K562 (cell line): ENCODE measurements around the gene ANAPC16. TPM values are rescaled to one million over a fixed set of nuclear protein-coding genes. Genes with fewer than 3 reads are reported as not detected.

ENCODE experiments used
- BRD9 ChIP-seq: fragments of 450-650 bp; IDR thresholded peaks from 2 replicates; pipeline ENCODE4 v1.6.1; 2018; ENCODE audit warnings: low read depth; ENCODE audit not compliant: partially characterized antibody
- CBX3 ChIP-seq, 2 experiments: IDR thresholded peaks; 1 replicate in 1 of 2; 2 replicates in 1 of 2; pipeline ENCODE4 v1.6.1; 2012; ENCODE audit warnings: inconsistent platforms in 2 of 2, low read length in 2 of 2, borderline replicate concordance in 1 of 2, control low read depth in 1 of 2
- E2F3 ChIP-seq: fragments of 250-450 bp; sonication (Bioruptor Pico); IDR thresholded peaks from 2 replicates; pipeline ENCODE4 v1.4.0; 2020; ENCODE audit warnings: mild to moderate bottlenecking
- ELK1 ChIP-seq: sonication (generic); formaldehyde crosslinking; IDR thresholded peaks from 2 replicates; pipeline ENCODE4 v1.8.1; 2022; ENCODE audit warnings: missing genetic modification reagents
- HMGN3 ChIP-seq: IDR thresholded peaks from 2 replicates; pipeline ENCODE4 v1.6.1; 2011; ENCODE audit warnings: borderline replicate concordance, low read depth, mild to moderate bottlenecking, mixed read lengths, low read length; ENCODE audit not compliant: insufficient read length; ENCODE audit errors: extremely low read depth
- ID3 ChIP-seq, 2 experiments: fragments of 250-450 bp in 1 of 2; fragments of 450-650 bp in 1 of 2; sonication (Bioruptor Pico) in 1 of 2; IDR thresholded peaks; 2 replicates each; pipeline versions ENCODE4 v1.6.1 to v1.8.0; 2016 to 2021; ENCODE audit warnings: mild to moderate bottlenecking in 2 of 2, moderate library complexity in 2 of 2, missing compliant biosample characterization in 1 of 2, missing genetic modification characterization in 1 of 2
- IRF1 ChIP-seq: sonication (generic); formaldehyde crosslinking; IDR thresholded peaks from 2 replicates; pipeline ENCODE4 v1.8.0; 2022; ENCODE audit warnings: missing genetic modification reagents, mild to moderate bottlenecking, borderline replicate concordance
- PHF20 ChIP-seq: fragments of 450-650 bp; IDR thresholded peaks from 2 replicates; pipeline ENCODE4 v1.6.1; 2018; ENCODE audit not compliant: partially characterized antibody
- SMAD1 ChIP-seq: fragments of 150-350 bp; IDR thresholded peaks from 2 replicates; pipeline ENCODE4 v1.6.1; 2014; ENCODE audit warnings: low read length, low read depth; ENCODE audit not compliant: partially characterized antibody
- TRIM25 ChIP-seq: fragments of 450-650 bp; IDR thresholded peaks from 2 replicates; pipeline ENCODE4 v1.7.0; 2016; ENCODE audit warnings: borderline replicate concordance
- TRIM28 ChIP-seq: fragments of 450-650 bp; IDR thresholded peaks from 2 replicates; pipeline ENCODE4 v1.6.1; 2017
- ZBED1 ChIP-seq: IDR thresholded peaks from 2 replicates; pipeline ENCODE4 v1.6.1; 2014
- ZBTB9 ChIP-seq: fragments of 450-650 bp; formaldehyde crosslinking; IDR thresholded peaks from 2 replicates; pipeline ENCODE4 v1.4.0; 2020; ENCODE audit warnings: mild to moderate bottlenecking, moderate library complexity
- ZMIZ1 ChIP-seq, 2 experiments: fragments of 150-350 bp in 1 of 2; IDR thresholded peaks; 2 replicates each; pipeline ENCODE4 v1.6.1; 2012 to 2016; ENCODE audit warnings: low read depth in 2 of 2, low read length in 2 of 2, mild to moderate bottlenecking in 1 of 2, moderate library complexity in 1 of 2
- ZNF174 ChIP-seq: fragments of 250-450 bp; sonication (Bioruptor Pico); IDR thresholded peaks from 2 replicates; pipeline ENCODE4 v1.4.0; 2020; ENCODE audit warnings: mild to moderate bottlenecking
- ZNF507 ChIP-seq: conservative IDR thresholded peaks from 2 replicates; pipeline ENCODE4 v1.6.1; 2017; ENCODE audit warnings: missing genetic modification characterization, missing compliant biosample characterization
- ZNF583 ChIP-seq: fragments of 250-450 bp; sonication (Bioruptor Pico); IDR thresholded peaks from 2 replicates; pipeline ENCODE4 v1.4.0; 2020
- polyA plus RNA-seq, 8 experiments: library from polyadenylated mRNA; depleted of rRNA in 4 of 8; stranded (reverse) in 5 of 8; unstranded in 3 of 8; fragments of >200 nt; fragmentation: Nextera tagmentation in 2 of 8; fragmentation: Illumina TruSeq in 1 of 8; extraction: Ambion mirVana in 2 of 8; extraction: Trizol in 1 of 8; gene quantifications; 2 replicates each; pipeline versions ENCODE4 v1.2.1 to v1.2.3, GENCODE V29; 2011 to 2014; ENCODE audit warnings: inconsistent platforms in 1 of 8, missing spikeins in 1 of 8
- total RNA-seq, 7 experiments: library from RNA; depleted of rRNA in 6 of 7; stranded (reverse); fragments of >200 nt in 6 of 7; fragmentation: Illumina TruSeq in 2 of 7; extraction: Trizol in 2 of 7; gene quantifications; 2 replicates each; pipeline versions ENCODE4 v1.2.1 to v1.2.3, GENCODE V29; 2011 to 2021; ENCODE audit warnings: low replicate concordance in 1 of 7

ANAPC16 gene
- total and polyA plus RNA-seq, 9 of the 15 experiments (the other 6 are each of a cell fraction or from before 2014, with no cell fraction given) = 42.6 to 208 (median 108) TPM

- TF ChIP-seq ZNF583 (no peak), TRIM28 (peak; percentile 50; the same call in 1 of the 2 replicates), BRD9 (no peak), ZBED1 (no peak), ZNF507 (tag) (peak; percentile 99), ELK1 (CRISPR knock-in tag) (no peak), E2F3 (no peak), ZMIZ1 (IDR thresholded peaks at IDR 0.05; ENCODE audit: low read depth in 2 of 2, low read length in 2 of 2) (no peak), ZBTB9 (CRISPR knock-in tag) (no peak), ID3 (CRISPR knock-in tag; IDR thresholded peaks at IDR 0.05) (no peak), ID3 (tag; IDR thresholded peaks at IDR 0.05) (no peak), IRF1 (CRISPR knock-in tag) (no peak), TRIM25 (no peak), PHF20 (no peak), HMGN3 (no peak), SMAD1 (no peak), ZNF174 (CRISPR knock-in tag) (no peak), CBX3 (IDR thresholded peaks at IDR 0.05; ENCODE audit: borderline replicate concordance in 1 of 2, low read length in 2 of 2) (peak in 1 of 2 experiments; percentile 94; a peak in 2 of 3 replicates)
These were observed 31.7 kb upstream of the ANAPC16 start (continued) for GRCh38 chr10:72184156-72184555.
